Endothelial cell of umbilical vein (primary cell): ENCODE data around the gene DNAJC25. TPM values are rescaled to one million over a fixed set of nuclear protein-coding genes. Genes with fewer than 3 reads are reported as not detected.

Experiments used
- BruUV-seq: library from RNA; stranded (reverse); fragments of 400-500 nt; replicated peaks from 2 replicates; lab custom pipeline; 2021; lab: Mats Ljungman, UMichigan
- CTCF ChIA-PET: fragments of 300-600, 350-600 bp; sonication (Branson Sonifier 250); formaldehyde crosslinking; loops from one replicate; lab custom pipeline; 2021; ENCODE audit warnings: antibody characterized with exemption, inconsistent platforms; lab: Charles Lee
- POLR2A ChIA-PET: fragments of 300-600, 350-600 bp; sonication (Branson Sonifier 250); formaldehyde crosslinking; loops from one replicate; lab custom pipeline; 2021; ENCODE audit warnings: antibody characterized with exemption, inconsistent platforms; lab: Charles Lee
- DNase-seq: peaks from one replicate; pipeline ENCODE4 v3.0.0-alpha.2; 2011; ENCODE audit warnings: low read depth, low spot score
- FAIRE-seq: peaks from 2 replicates; lab custom pipeline; 2011; peaks lifted over from hg19 to GRCh38; lab: Jason Lieb, UNC
- H2AFZ ChIP-seq: 2 replicates; pipeline ENCODE4 v1.6.0; 2012; ENCODE audit warnings: low read depth, low read length, control low read depth, inconsistent platforms
- H3K27ac ChIP-seq: 2 replicates; pipeline ENCODE4 v1.5.1; 2011; ENCODE audit warnings: low read depth, mild to moderate bottlenecking, control low read depth, low read length, moderate library complexity; ENCODE audit not compliant: insufficient read depth
- H3K27me3 ChIP-seq, 2 experiments: 2 replicates each; pipeline versions ENCODE4 v1.6.0 to v1.6.1; 2011; ENCODE audit warnings: low read length in 2 of 2, mixed read lengths in 1 of 2; ENCODE audit not compliant: control insufficient read depth in 2 of 2, insufficient read depth in 2 of 2
- H3K36me3 ChIP-seq, 2 experiments: 2 replicates in 1 of 2; 3 replicates in 1 of 2; pipeline ENCODE4 v1.5.1; 2011; ENCODE audit warnings: low read length in 2 of 2, mild to moderate bottlenecking in 1 of 2, moderate library complexity in 1 of 2; ENCODE audit not compliant: control insufficient read depth in 2 of 2, insufficient read depth in 2 of 2; ENCODE audit errors: extremely low read depth in 1 of 2
- H3K4me1 ChIP-seq: 3 replicates; pipeline ENCODE4 v1.5.1; 2011; ENCODE audit warnings: mild to moderate bottlenecking, low read length; ENCODE audit not compliant: control insufficient read depth, insufficient read depth; ENCODE audit errors: extremely low read depth
- H3K4me2 ChIP-seq: 2 replicates; pipeline ENCODE4 v1.6.1; 2011; ENCODE audit warnings: low read length, control low read depth, mixed read lengths; ENCODE audit not compliant: insufficient read depth
- H3K4me3 ChIP-seq, 3 experiments: fragments of 200-600 bp in 1 of 3; sonication (generic), shearing (Covaris generic) in 1 of 3; replicated peaks in 1 of 3; 2 replicates each; pipeline ENCODE4 v1.5.1; 2011 to 2016; ENCODE audit warnings: control low read depth in 3 of 3, low read length in 3 of 3, mild to moderate bottlenecking in 2 of 3, inconsistent platforms in 1 of 3, low read depth in 1 of 3, moderate library complexity in 1 of 3; ENCODE audit not compliant: insufficient read depth in 1 of 3
- H3K79me2 ChIP-seq: 2 replicates; pipeline ENCODE4 v1.6.0; 2012; ENCODE audit warnings: low read length, inconsistent platforms; ENCODE audit not compliant: control insufficient read depth, insufficient read depth
- H3K9ac ChIP-seq: replicated peaks from 2 replicates; pipeline ENCODE3; 2011; ENCODE audit warnings: low read length, control low read depth; ENCODE audit not compliant: insufficient read depth; ENCODE audit errors: extremely low read depth
- H3K9me1 ChIP-seq: replicated peaks from 3 replicates; pipeline ENCODE4 v1.6.0; 2011; ENCODE audit warnings: mild to moderate bottlenecking, low read length; ENCODE audit not compliant: control insufficient read depth, insufficient read depth; ENCODE audit errors: extremely low read depth
- H3K9me3 ChIP-seq: replicated peaks from 2 replicates; pipeline ENCODE4 v1.5.1; 2012; ENCODE audit warnings: low read length, inconsistent platforms; ENCODE audit not compliant: control insufficient read depth, insufficient read depth
- H4K20me1 ChIP-seq: replicated peaks from 2 replicates; pipeline ENCODE3; 2011; ENCODE audit warnings: mild to moderate bottlenecking, low read length; ENCODE audit not compliant: control insufficient read depth, insufficient read depth; ENCODE audit errors: extremely low read depth
- EZH2 ChIP-seq: IDR thresholded peaks from 2 replicates; pipeline ENCODE4 v1.6.1; 2012; ENCODE audit warnings: borderline replicate concordance, low read depth, mild to moderate bottlenecking, moderate library complexity, low read length, inconsistent platforms; ENCODE audit not compliant: severe bottlenecking
- FOS ChIP-seq: IDR thresholded peaks from 2 replicates; pipeline ENCODE4 v1.6.1; 2011; ENCODE audit warnings: mild to moderate bottlenecking, low read length, moderate library complexity, borderline replicate concordance; ENCODE audit not compliant: insufficient read depth
- GATA2 ChIP-seq: IDR thresholded peaks from 2 replicates; pipeline ENCODE4 v1.7.0; 2011; ENCODE audit warnings: low read depth, mild to moderate bottlenecking, moderate library complexity, mixed read lengths, low read length; ENCODE audit not compliant: insufficient read length, insufficient read depth
- JUN ChIP-seq: IDR thresholded peaks from 2 replicates; pipeline ENCODE4 v1.6.1; 2011; ENCODE audit warnings: borderline replicate concordance, low read depth; ENCODE audit not compliant: insufficient read length, insufficient read depth
- MYC ChIP-seq: IDR thresholded peaks from one replicate; pipeline ENCODE4 v1.6.1; 2011; ENCODE audit warnings: mild to moderate bottlenecking, low read depth, low read length
- POLR2A ChIP-seq: IDR thresholded peaks from 2 replicates; pipeline ENCODE4 v1.6.1; 2012; ENCODE audit warnings: low read depth, mild to moderate bottlenecking, control low read depth, low read length
- POLR2AphosphoS5 ChIP-seq: IDR thresholded peaks from 2 replicates; pipeline ENCODE4 v1.6.1; 2012; ENCODE audit warnings: low read depth, mild to moderate bottlenecking, control low read depth, low read length, moderate library complexity; ENCODE audit not compliant: insufficient read depth
- dilution Hi-C: fragments of 300-500 bp; cut with MboI; formaldehyde crosslinking; loops from one replicate; pipeline ENCODE4 v1.15.0; 2019; ENCODE audit warnings: low sequenced_read_pairs; ENCODE audit not compliant: extremely low pct_ligation_motif_present
- intact Hi-C: fragments of 100-400 bp; cut with micrococcal nuclease; formaldehyde crosslinking; loops from one replicate; pipeline ENCODE4 v1.10.0; 2022
- polyA plus RNA-seq, 4 experiments: library from polyadenylated mRNA; depleted of rRNA in 3 of 4; stranded (reverse) in 3 of 4; unstranded in 1 of 4; fragments of >200 nt; gene quantifications; 2 replicates each; pipeline versions ENCODE4 v1.2.1 to v1.2.3, GENCODE V29; 2011 to 2012; ENCODE audit warnings: missing spikeins in 1 of 4
- total RNA-seq: library from RNA; stranded (reverse); gene quantifications from 2 replicates; pipeline ENCODE4 v1.2.3, GENCODE V29; 2021
- TF ChIP-seq, protein P1 (sequence below), 2 donors: IDR thresholded peaks; 1 replicate in 1 of 2; 2 replicates in 1 of 2; pipeline ENCODE4 v1.5.1; 2011; ENCODE audit warnings: low read length in 2 of 2, mild to moderate bottlenecking in 2 of 2, moderate library complexity in 2 of 2, control low read depth in 1 of 2, inconsistent platforms in 1 of 2, low read depth in 1 of 2; ENCODE audit not compliant: insufficient read depth in 1 of 2; ENCODE audit errors: extremely low read depth in 1 of 2
- TF ChIP-seq, protein P2 (sequence below): IDR thresholded peaks from 2 replicates; pipeline ENCODE4 v1.6.1; 2011; ENCODE audit not compliant: insufficient read depth, insufficient read length

DNAJC25 gene
- total and polyA plus RNA-seq, 2 donors (not counting 3 experiments of a cell fraction or from before 2014, with no cell fraction given), result 1.7 to 5.5 TPM

DNA sequence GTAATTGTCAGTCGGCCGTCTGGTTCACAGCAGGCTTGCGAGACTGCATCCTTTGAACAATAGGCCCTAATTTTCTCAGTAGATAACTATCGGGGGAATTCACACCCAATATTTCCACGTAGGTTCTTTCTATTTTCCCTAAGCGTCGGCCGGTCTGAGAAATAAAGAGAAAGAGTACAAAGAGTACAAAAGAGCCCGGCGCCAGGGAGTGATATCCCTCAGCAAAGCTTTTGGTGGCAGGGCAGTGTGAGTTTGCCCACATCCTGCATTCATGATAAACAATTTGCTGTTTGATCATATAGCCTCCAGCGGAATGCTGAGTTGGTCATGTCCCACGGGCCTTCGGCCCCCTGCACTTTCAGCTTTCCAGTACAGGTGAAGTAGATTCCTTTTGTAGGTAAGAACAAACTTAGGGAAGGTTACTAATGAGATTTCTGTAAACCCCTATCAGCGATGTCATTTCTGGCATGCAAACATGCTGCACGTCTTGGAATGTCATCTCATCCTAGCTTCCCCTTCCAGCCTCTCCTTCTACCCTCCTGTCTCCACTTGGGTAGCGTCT is 27.0 kb upstream of the DNAJC25 start:
- Histone ChIP-seq H3K27me3 (no peaks in the 10 kb centered on the region), H3K36me3 (no peaks in the 10 kb centered on the region), H3K4me1 (peaks cover 30% of the 10 kb centered on the region), H3K79me2 (no peaks in the 10 kb centered on the region), H3K9ac (no peak overlapping the region), H3K27ac (no peak overlapping the region), H3K4me2 (no peak overlapping the region), H3K4me3 (no peak overlapping the region), H3K9me1 (no peaks in the 10 kb centered on the region), H4K20me1 (no peaks in the 10 kb centered on the region), H2AFZ (no peak overlapping the region), H3K9me3 (no peaks in the 10 kb centered on the region)
- FAIRE-seq, result no peak
- dilution Hi-C loops, result no loop called here
- ChIA-PET POLR2A (no interaction called here), CTCF (interaction anchor here (3.3 kb wide), 1 partner anchor 17 kb away, joined by 30 read pairs; no protein-coding TSS in a partner anchor)
- TF ChIP-seq, protein P1, sequence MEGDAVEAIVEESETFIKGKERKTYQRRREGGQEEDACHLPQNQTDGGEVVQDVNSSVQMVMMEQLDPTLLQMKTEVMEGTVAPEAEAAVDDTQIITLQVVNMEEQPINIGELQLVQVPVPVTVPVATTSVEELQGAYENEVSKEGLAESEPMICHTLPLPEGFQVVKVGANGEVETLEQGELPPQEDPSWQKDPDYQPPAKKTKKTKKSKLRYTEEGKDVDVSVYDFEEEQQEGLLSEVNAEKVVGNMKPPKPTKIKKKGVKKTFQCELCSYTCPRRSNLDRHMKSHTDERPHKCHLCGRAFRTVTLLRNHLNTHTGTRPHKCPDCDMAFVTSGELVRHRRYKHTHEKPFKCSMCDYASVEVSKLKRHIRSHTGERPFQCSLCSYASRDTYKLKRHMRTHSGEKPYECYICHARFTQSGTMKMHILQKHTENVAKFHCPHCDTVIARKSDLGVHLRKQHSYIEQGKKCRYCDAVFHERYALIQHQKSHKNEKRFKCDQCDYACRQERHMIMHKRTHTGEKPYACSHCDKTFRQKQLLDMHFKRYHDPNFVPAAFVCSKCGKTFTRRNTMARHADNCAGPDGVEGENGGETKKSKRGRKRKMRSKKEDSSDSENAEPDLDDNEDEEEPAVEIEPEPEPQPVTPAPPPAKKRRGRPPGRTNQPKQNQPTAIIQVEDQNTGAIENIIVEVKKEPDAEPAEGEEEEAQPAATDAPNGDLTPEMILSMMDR (IDR thresholded peaks at IDR 0.05; ENCODE audit: extremely low read depth in 1 of 2, insufficient read depth in 1 of 2, low read depth in 1 of 2, low read length in 2 of 2), result no peak
- TF ChIP-seq, protein P2, sequence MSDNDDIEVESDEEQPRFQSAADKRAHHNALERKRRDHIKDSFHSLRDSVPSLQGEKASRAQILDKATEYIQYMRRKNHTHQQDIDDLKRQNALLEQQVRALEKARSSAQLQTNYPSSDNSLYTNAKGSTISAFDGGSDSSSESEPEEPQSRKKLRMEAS, result no peak
- intact Hi-C loops, result no loop called here
- no TSS peak for BruUV-seq
- no peak for DNase-seq

DNA sequence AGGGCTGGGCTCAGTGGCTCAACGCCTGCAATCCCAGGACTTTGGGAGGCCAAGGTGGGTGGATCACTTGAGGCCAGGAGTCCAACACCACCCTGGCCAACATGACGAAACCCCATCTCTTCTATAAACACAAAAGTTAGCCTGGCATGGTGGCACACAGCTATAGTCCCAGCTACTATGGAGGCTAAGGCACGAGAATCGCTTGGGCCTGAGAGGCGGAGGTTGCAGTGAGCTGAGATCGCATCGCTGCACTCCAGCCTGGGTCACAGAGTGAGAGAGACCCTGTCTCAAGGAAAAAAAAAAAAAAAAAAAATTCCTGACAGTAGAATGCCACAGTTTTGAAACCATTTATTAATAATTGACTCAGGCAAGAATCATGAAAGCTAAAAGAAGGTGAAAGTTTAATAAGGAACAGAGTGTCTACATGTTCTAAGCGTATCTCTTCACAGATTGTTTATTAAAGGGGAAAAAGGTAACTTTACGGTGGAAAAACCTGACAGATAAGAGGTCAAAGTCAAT is 26.0 kb upstream of the DNAJC25 start:
- BruUV-seq, result no TSS peak
- TF ChIP-seq FOS (no peak), MYC (no peak), JUN (no peak), POLR2A (no peak), GATA2 (no peak), POLR2AphosphoS5 (no peak), EZH2 (no peak)
- TF ChIP-seq, protein P2, result no peak
- TF ChIP-seq, protein P1 (IDR thresholded peaks at IDR 0.05; ENCODE audit: extremely low read depth in 1 of 2, insufficient read depth in 1 of 2, low read depth in 1 of 2, low read length in 2 of 2), result no peak
- Histone ChIP-seq H4K20me1 (no peaks in the 10 kb centered on the region), H3K27ac (no peak overlapping the region), H3K27me3 (no peaks in the 10 kb centered on the region), H3K4me2 (no peak overlapping the region), H3K9me1 (no peaks in the 10 kb centered on the region), H3K4me3 (no peak overlapping the region), H3K4me1 (peaks cover 25% of the 10 kb centered on the region), H3K9me3 (no peaks in the 10 kb centered on the region), H3K9ac (no peak overlapping the region), H2AFZ (no peak overlapping the region), H3K36me3 (no peaks in the 10 kb centered on the region), H3K79me2 (no peaks in the 10 kb centered on the region)
- dilution Hi-C loops (no loop called here), intact Hi-C loops (no loop called here)
- FAIRE-seq, result no peak
- ChIA-PET POLR2A (no interaction called here), CTCF (interaction anchor here (2.9 kb wide), 1 partner anchor 17 kb away, joined by 10 read pairs; no protein-coding TSS in a partner anchor)
- no peak for DNase-seq
